Endometrium (tissue), 2 donors: Measurements from ENCODE around the gene TTC21A.

Experiments used
- FAIRE-seq: peaks from 2 replicates; lab custom pipeline; 2012; peaks lifted over from hg19 to GRCh38; lab: Jason Lieb, UNC
- donor health status: control.
- donor health status: control.

TTC21A gene

DNA sequence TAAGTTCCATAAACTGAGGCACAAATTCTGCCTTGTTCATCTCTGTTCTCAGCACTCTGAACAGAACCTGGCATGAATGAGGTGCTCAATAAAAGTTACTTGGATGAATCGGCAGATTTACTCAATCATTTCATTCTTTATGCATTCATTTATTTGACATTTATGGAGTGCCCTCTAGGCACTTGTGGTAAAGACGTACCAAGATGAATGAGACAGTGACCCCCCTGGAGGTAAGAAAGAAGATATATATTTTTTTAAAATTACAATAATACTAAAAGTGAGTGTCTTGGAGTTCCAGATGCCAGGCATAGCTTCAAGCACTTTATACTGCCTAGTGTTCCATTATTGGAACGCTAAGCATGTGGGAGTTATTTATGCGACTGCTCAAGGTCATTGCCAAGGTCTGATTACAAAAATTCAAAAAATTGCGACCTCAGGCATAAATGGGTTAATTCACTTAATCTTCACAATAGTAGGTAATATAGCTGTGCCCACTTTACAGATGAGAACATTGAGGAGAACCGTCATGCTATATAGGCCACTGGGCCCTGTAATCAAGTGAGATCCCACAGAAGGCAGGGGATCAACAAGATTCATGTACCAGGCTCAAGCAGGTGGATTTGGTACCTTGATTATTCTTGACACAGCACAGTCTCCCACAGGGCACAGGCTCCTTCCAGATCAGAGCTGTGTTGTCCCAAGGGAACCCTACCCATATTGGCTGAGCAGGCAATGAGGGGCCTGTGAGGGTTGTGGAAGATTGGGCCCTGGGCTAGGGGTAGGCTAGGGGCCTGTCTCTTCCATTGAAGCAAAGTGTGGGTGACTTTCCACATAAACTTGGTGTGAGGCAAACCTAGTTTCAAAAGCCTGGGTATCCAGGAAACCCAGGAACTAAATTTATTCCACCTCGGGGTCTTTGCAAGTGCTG is 74.2 kb downstream of the TTC21A start:
- FAIRE-seq: no peak

DNA sequence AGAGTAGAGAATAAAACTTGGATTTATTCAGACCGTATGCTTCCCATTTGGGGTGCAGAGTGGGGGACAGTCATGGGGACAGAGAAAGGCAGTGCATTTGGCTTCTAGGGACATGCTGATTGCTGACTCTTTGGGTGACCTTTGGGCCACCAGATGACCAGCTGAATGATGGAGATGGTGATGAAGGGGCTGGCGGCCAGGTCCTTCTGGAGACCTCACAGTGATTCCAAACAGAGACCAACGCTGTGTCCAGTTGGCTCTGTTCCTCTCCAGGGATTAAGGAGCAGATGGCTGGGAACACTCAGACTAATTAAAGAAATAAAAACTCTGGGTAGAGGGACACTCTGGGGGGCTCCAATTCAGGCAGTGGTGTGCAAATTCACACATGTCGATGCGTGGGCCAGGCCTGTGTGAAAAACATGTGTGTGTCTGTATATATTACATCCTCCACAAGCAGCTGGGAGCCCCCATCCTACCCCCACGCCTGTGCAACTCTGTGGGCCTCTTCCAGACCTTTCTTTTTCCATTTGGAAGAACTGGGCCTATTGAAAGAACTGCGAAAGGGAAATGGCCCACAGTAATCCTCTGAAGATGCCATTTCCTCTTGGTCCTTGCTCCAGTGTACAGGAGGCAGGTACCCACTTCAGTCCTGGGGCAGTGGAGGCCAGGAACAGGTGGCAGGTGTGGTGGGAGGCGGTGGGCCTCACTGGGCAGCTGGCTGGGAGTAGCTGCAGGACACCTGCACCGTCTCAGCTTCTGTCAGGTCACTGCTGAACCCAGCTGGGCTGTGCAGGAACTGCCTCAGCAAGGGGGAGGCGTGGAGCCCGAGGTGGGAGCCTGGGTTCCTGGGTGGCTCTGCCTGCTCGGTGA is 76.0 kb downstream of the TTC21A start:
- FAIRE-seq: no peak

DNA sequence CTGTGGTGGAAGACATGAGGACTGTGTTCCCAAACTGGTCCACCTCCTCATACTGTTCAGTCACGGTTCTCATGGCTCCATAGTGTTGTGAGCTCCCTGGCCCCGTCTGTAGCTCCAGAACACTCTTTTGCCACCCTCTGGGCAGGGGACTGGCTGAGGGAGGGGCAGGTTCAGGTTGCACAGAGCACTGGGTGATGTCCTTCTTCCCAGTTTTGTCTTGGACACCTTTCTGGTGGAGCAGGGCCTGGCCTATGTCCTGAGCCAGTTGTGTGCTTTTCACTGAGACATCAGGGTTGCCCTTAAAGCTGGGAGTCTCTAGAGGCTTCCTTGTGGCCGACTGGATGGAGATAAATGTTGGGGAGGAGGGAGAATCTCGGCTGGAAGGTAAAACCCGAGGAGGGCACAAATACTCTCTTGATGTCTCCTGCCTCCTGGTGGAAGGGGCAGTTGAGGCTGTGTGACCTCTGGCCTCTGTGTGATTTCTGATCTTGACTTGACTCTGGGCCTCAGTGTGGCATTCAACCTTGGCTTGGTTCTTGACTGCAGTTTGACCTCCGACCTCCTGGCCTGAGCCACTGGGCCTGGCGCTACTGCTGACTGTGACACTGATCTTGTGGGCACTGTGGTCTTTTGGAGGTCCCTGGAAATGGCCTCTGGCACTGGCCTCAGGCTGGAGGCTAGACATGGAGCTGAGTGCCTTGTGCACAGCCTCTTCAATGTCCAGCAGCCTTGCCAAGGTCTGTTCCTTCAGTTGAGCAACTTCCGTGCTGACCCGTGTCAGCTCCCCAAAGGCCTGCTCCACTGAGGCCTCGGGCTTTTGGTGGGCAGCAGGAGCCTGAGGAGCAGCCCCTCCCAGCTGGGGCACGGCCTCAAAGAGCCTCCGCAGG is 76.8 kb downstream of the TTC21A start:
- no peak for FAIRE-seq

DNA sequence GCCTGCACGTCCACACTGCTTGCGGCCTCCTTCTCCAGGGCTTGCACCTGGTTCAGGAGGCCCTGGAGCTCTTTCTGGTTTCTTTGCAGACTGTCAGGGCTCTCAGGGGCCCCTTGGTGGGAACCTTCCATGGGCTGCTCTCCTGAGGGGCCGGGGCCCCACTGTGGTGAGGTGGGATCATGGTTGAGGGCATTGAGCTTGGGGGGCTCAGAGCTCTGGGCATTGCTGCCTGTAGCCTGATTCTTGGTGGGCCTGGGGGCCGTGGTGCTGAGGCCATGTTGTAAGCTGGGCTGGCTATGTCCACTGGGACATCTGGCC is 77.4 kb downstream of the TTC21A start:
- no peak for FAIRE-seq

DNA sequence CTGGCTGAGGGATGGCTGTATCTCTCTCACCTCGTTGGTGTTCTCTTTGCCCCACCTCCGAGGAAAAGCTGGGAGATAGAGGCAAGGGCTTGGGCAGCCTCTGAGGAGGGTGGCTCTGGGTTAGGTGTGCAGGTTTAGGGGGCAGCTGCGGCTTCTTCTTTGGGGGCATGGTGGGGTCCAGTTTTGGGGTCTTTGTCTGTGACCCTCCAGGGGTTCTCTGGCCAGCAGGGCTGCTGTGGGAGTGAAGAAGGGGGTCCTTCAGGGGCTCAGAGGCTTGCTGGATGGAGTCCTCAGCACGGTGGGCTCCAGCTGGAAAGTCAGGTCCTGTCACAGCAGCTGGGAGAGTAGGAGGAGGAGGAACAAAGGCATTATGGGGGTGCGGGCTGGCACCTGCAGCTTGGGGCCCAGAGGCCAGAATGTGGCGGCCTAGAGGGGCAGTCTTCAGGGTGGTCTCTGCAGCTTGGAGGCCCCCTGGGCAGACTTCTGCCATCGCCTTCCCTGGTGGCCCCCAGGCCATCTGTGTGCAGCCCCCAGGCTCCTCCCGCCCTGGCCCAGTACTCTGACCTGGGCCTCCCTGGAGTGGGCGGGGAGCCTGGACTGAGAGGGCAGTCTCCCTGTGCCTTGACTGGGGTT is 78.0 kb downstream of the TTC21A start:
- FAIRE-seq: no peak

DNA sequence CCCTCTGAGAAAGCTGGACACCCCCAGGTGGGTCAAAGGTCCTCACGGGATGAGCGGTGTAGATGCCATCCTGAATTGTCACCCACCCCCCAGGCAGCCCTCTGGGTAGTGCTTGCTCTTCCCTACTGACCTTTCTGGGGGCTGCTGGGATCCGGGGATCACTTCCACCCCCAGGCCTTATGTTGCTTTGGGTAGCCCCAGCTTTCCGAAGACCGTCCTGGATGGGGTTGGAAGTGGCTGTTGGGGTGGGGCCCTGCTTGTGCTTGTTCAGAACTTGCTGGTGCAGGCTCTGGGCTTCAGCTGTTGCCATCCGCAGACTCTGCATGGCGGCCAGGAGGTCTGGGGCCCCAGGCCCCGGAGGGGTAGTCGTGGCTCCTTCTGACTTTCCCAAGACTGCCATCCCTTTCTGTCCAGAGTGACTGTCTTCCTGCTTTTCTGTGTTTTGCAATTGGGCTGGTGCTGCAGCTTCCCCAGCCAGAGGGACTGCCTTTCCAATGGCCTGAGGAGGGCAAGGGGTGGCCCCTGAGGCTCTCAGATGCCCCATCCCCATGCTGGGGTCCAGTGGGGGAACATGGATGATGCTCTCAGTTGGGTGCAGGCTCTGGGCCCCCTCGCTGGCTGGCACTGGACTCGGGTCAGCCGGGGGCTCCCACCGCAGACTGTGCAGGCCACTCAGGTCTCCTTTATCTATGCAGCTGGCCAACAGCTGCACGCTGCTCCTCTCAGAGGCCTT is 78.6 kb downstream of the TTC21A start:
- no peak for FAIRE-seq

DNA sequence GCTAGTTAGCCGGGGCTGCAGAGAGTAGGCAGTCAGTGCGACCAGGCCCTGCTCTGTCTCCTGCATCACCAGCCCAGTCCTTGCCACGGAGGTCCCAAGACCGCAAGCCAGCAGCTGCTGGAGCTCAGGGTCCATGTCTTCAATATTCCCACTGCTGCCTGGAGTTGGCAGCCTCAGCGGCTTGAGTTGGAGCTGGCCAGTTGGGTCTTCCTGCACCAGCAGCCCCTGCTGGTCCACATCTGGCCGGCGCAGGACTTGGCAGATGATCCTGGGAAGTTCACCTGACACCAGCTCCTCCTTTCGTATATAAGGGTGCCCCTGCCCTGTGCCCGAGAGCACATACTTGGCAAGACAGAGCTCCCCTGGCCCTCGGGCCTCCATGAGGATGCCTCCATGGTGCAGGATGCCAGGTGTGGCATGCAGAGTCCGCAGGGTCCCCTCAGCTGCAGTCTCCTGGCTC is 79.2 kb downstream of the TTC21A start:
- FAIRE-seq: no peak

DNA sequence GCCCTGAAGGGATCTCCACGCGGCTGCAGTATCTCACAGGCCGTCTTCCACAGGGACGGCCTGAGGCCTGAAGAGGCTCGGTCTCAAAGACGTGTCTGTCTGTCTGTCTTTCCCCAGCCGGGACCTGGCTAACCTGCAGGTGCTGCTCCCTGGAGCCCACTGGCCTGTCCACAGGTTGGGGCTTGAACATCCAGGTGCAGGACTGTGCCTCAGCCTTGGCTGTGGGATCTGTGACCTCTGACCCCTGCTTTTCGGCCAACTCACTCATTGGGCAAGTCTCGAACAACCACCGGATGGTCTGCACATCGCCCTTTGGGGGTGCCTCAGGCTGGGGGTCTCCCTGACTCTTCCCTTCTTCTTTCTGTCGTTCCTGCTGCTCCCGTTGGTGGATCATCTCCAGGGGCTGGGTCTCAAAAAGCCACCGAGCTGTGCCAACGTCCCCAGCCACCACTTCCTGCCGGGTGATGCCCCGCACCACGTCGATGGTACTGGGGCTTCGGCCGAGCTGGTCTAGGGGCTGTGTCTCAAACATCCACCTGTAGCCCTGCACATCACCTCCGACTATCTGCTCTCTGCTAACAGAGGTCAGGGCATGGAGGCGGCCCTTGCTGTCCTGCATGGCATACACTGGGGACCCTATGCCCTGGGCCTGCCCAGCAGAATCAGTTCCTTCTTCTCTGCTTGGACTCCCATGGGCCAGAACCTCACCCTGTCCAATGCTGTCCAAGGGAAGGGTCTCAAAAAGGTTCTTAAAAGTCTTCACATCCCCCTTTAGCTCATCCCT is 80.1 kb downstream of the TTC21A start:
- no peak for FAIRE-seq
